Measurements from ENCODE around the gene HTN1. TPM values are rescaled to one million over a fixed set of nuclear protein-coding genes. Genes with fewer than 3 reads are reported as not detected.
"Not testable (repeated sequence)": the region's sequence is repeated elsewhere in the genome, so short reads cannot be mapped to it uniquely, and the experiment has no call there.

Gene HTN1
- total RNA-seq, 1 experiment from 2014 or later: not detected

GRCh38 chr4:70041652-70042286, 8.5 kb upstream of the HTN1 start:
- Histone ChIP-seq H3K4me1 (ENCODE audit: control insufficient read depth in 1 of 2, insufficient read depth in 2 of 2, low read length in 2 of 2) (no peaks in the 10 kb centered on the region), H3K36me3 (ENCODE audit: control insufficient read depth in 1 of 2, insufficient read depth in 2 of 2, low read length in 2 of 2) (no peaks in the 10 kb centered on the region), H4K20me1 (ENCODE audit: insufficient read depth) (no peaks in the 10 kb centered on the region), H3K4me3 (replicated peaks in 1 of 2; ENCODE audit: low read depth in 1 of 2, low read length in 2 of 2) (no peak overlapping the region), H3K4me2 (ENCODE audit: low read length) (no peak overlapping the region), H3K27ac (ENCODE audit: low read depth, low read length) (no peak overlapping the region), H2AFZ (ENCODE audit: low read depth, low read length, poor library complexity, severe bottlenecking) (no peak overlapping the region), H3K27me3 (ENCODE audit: insufficient read depth, low read length) (no peaks in the 10 kb centered on the region), H3K9me3 (ENCODE audit: control insufficient read depth in 1 of 2, insufficient read depth in 1 of 2, low read depth in 1 of 2, low read length in 2 of 2) (no peaks in the 10 kb centered on the region), H3K79me2 (ENCODE audit: insufficient read depth, low read length) (no peaks in the 10 kb centered on the region), H3K9me2 (ENCODE audit: insufficient read depth) (no peaks in the 10 kb centered on the region), H3K9ac (ENCODE audit: low read length) (no peak overlapping the region)
- BruUV-seq (replicated peaks): no TSS peak
- intact Hi-C loops (cut with micrococcal nuclease): no loop called here
- ATAC-seq: no peak
- CTCF ChIA-PET: no interaction called here
- RAD21 ChIA-PET (ENCODE audit: low non-redundant PET in 1 of 2, low total read pairs in 2 of 2, uncharacterized antibody in 2 of 2, unreplicated experiment in 2 of 2): no interaction called here
- no peak for DNase-seq (ENCODE audit: low read depth, low spot score)
- no peak for TF ChIP-seq POLR2AphosphoS5 (IDR thresholded peaks at IDR 0.05; ENCODE audit: low read depth, low read length)
- TF ChIP-seq REST (IDR thresholded peaks at IDR 0.05; ENCODE audit: low read depth): no peak
- TF ChIP-seq CEBPB (IDR thresholded peaks at IDR 0.05; ENCODE audit: low read depth): no peak
- no peak for TF ChIP-seq ELF1 (IDR thresholded peaks at IDR 0.05; ENCODE audit: borderline replicate concordance, low read depth)
- TF ChIP-seq JUND (IDR thresholded peaks at IDR 0.05): no peak
- TF ChIP-seq POLR2A (IDR thresholded peaks at IDR 0.05; ENCODE audit: borderline replicate concordance, extremely low read depth, insufficient read depth, insufficient read length): no peak
- TF ChIP-seq RAD21 (IDR thresholded peaks at IDR 0.05; ENCODE audit: low read depth): no peak
- no peak for TF ChIP-seq SP1 (IDR thresholded peaks at IDR 0.05; ENCODE audit: low read depth)
- TF ChIP-seq FOSL1 (IDR thresholded peaks at IDR 0.05; ENCODE audit: low read depth): no peak
- no peak for TF ChIP-seq ZFX (IDR thresholded peaks at IDR 0.05)
- TF ChIP-seq SRF (IDR thresholded peaks at IDR 0.05; ENCODE audit: low read depth): no peak
- no peak for TF ChIP-seq ZBTB33 (IDR thresholded peaks at IDR 0.05; ENCODE audit: extremely low read depth, insufficient replicate concordance, low read length)
- TF ChIP-seq CBX3 (IDR thresholded peaks at IDR 0.05; ENCODE audit: low read depth): no peak
- TF ChIP-seq ATF3 (IDR thresholded peaks at IDR 0.05): no peak
- no peak for TF ChIP-seq YY1 (IDR thresholded peaks at IDR 0.05; ENCODE audit: extremely low read depth, insufficient replicate concordance, low read depth, low read length)
- no peak for TF ChIP-seq EZH2 (IDR thresholded peaks at IDR 0.05)
- POLR2A ChIA-PET: no interaction called here

- H3K9me2 ChIP-seq (ENCODE audit: insufficient read depth); H3K36me3 ChIP-seq (ENCODE audit: control insufficient read depth in 1 of 2, insufficient read depth in 2 of 2, low read length in 2 of 2); intact Hi-C loops (cut with micrococcal nuclease); H2AFZ ChIP-seq (ENCODE audit: low read depth, low read length, poor library complexity, severe bottlenecking); H3K4me1 ChIP-seq (ENCODE audit: control insufficient read depth in 1 of 2, insufficient read depth in 2 of 2, low read length in 2 of 2); H3K27ac ChIP-seq (ENCODE audit: low read depth, low read length); H3K79me2 ChIP-seq (ENCODE audit: insufficient read depth, low read length); DNase-seq (ENCODE audit: low read depth, low spot score); H3K9ac ChIP-seq (ENCODE audit: low read length); H3K9me3 ChIP-seq (ENCODE audit: control insufficient read depth in 1 of 2, insufficient read depth in 1 of 2, low read depth in 1 of 2, low read length in 2 of 2); H3K4me2 ChIP-seq (ENCODE audit: low read length); POLR2A ChIA-PET; H3K27me3 ChIP-seq (ENCODE audit: insufficient read depth, low read length); H4K20me1 ChIP-seq (ENCODE audit: insufficient read depth); ATAC-seq; CTCF ChIA-PET; BruUV-seq (replicated peaks); RAD21 ChIA-PET (ENCODE audit: low non-redundant PET in 1 of 2, low total read pairs in 2 of 2, uncharacterized antibody in 2 of 2, unreplicated experiment in 2 of 2); H3K4me3 ChIP-seq (replicated peaks in 1 of 2; ENCODE audit: low read depth in 1 of 2, low read length in 2 of 2): not testable (repeated sequence)
Measured at GRCh38 chr4:70056534-70056933, 6.3 kb downstream of the HTN1 start.

Data from HCT116 (cell line).